B cell (primary cell): ENCODE results near the gene PTPRT.

Source experiments
- EZH2 ChIP-seq: IDR thresholded peaks from 2 replicates; pipeline ENCODE4 v1.6.1; 2012; ENCODE audit warnings: borderline replicate concordance, low read depth, mild to moderate bottlenecking, moderate library complexity, low read length; ENCODE audit not compliant: insufficient read depth, poor library complexity, severe bottlenecking
- TF ChIP-seq, protein P1 (sequence below): fragments of 200-600 bp; IDR thresholded peaks from one replicate; pipeline ENCODE4 v1.8.0; 2022; ENCODE audit warnings: antibody characterized with exemption, mild to moderate bottlenecking

- TF ChIP-seq, protein P1, sequence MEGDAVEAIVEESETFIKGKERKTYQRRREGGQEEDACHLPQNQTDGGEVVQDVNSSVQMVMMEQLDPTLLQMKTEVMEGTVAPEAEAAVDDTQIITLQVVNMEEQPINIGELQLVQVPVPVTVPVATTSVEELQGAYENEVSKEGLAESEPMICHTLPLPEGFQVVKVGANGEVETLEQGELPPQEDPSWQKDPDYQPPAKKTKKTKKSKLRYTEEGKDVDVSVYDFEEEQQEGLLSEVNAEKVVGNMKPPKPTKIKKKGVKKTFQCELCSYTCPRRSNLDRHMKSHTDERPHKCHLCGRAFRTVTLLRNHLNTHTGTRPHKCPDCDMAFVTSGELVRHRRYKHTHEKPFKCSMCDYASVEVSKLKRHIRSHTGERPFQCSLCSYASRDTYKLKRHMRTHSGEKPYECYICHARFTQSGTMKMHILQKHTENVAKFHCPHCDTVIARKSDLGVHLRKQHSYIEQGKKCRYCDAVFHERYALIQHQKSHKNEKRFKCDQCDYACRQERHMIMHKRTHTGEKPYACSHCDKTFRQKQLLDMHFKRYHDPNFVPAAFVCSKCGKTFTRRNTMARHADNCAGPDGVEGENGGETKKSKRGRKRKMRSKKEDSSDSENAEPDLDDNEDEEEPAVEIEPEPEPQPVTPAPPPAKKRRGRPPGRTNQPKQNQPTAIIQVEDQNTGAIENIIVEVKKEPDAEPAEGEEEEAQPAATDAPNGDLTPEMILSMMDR: no peak
- no peak for TF ChIP-seq EZH2
Observed at GRCh38 chr20:42556575-42556974, 633.1 kb downstream of the PTPRT start.
